K562 (cell line): Measurements from ENCODE around the gene ALG9. TPM values are rescaled to one million over a fixed set of nuclear protein-coding genes. Genes with fewer than 3 reads are reported as not detected.

ENCODE experiments used
- ARNT ChIP-seq, 2 experiments: fragments of 450-650 bp; IDR thresholded peaks; 2 replicates each; pipeline ENCODE4 v1.6.1; 2016; ENCODE audit warnings: mild to moderate bottlenecking in 1 of 2
- BCL6 ChIP-seq: fragments of 250-450 bp; sonication (Bioruptor Pico); IDR thresholded peaks from 2 replicates; pipeline ENCODE4 v1.4.0; 2020
- CC2D1A ChIP-seq: fragments of 450-650 bp; IDR thresholded peaks from 2 replicates; pipeline ENCODE4 v1.6.1; 2017; ENCODE audit warnings: mild to moderate bottlenecking
- DLX4 ChIP-seq: fragments of 250-450 bp; sonication (Bioruptor Pico); IDR thresholded peaks from 2 replicates; pipeline ENCODE4 v1.6.1; 2021; ENCODE audit warnings: mild to moderate bottlenecking
- ETV1 ChIP-seq: fragments of 450-650 bp; conservative IDR thresholded peaks from 2 replicates; pipeline ENCODE4 v1.6.1; 2016; ENCODE audit warnings: missing genetic modification characterization, control low read depth, low read depth, missing compliant biosample characterization
- HNRNPH1 ChIP-seq: fragments of 200-400 bp; formaldehyde crosslinking; optimal IDR thresholded peaks from 2 replicates; pipeline ENCODE3; 2017; ENCODE audit warnings: low read depth, mild to moderate bottlenecking, low read length, moderate library complexity
- HNRNPUL1 ChIP-seq: fragments of 200-400 bp; formaldehyde crosslinking; IDR thresholded peaks from 2 replicates; pipeline ENCODE4 v1.6.1; 2017; ENCODE audit warnings: low read length
- KDM4B ChIP-seq, 2 experiments: fragments of 450-650 bp in 1 of 2; sonication (generic) in 1 of 2; IDR thresholded peaks; 2 replicates each; pipeline ENCODE4 v1.6.1; 2016 to 2017; ENCODE audit warnings: borderline replicate concordance in 2 of 2, antibody characterized with exemption in 1 of 2, low read depth in 1 of 2, mild to moderate bottlenecking in 1 of 2
- MTA3 ChIP-seq: fragments of 450-650 bp; formaldehyde crosslinking; IDR thresholded peaks from 2 replicates; pipeline ENCODE4 v1.6.1; 2017; ENCODE audit warnings: mild to moderate bottlenecking, borderline replicate concordance
- MYBL2 ChIP-seq, 2 experiments: fragments of 450-650 bp in 1 of 2; sonication (generic) in 1 of 2; formaldehyde crosslinking in 1 of 2; IDR thresholded peaks; 2 replicates each; pipeline versions ENCODE4 v1.6.1 to v1.8.1; 2017 to 2022; ENCODE audit warnings: borderline replicate concordance in 1 of 2, inconsistent platforms in 1 of 2, low read depth in 1 of 2, mild to moderate bottlenecking in 1 of 2, missing genetic modification reagents in 1 of 2, moderate library complexity in 1 of 2
- NR2C1 ChIP-seq, 2 experiments: fragments of 450-650 bp; IDR thresholded peaks; 2 replicates each; pipeline ENCODE4 v1.6.1; 2017; ENCODE audit warnings: mild to moderate bottlenecking in 2 of 2, antibody characterized with exemption in 1 of 2, inconsistent platforms in 1 of 2, missing compliant biosample characterization in 1 of 2, missing genetic modification characterization in 1 of 2
- PHB ChIP-seq: fragments of 250-450 bp; sonication (Bioruptor Pico); IDR thresholded peaks from 2 replicates; pipeline ENCODE4 v1.5.0; 2021
- PHF21A ChIP-seq: fragments of 450-650 bp; IDR thresholded peaks from 2 replicates; pipeline ENCODE4 v1.6.1; 2017; ENCODE audit warnings: low read depth, borderline replicate concordance
- POLR2A ChIP-seq: fragments of 450-650 bp; conservative IDR thresholded peaks from 2 replicates; pipeline ENCODE4 v1.6.1; 2016
- PRPF4 ChIP-seq: fragments of 200-400 bp; formaldehyde crosslinking; IDR thresholded peaks from one replicate; pipeline ENCODE4 v1.6.1; 2017; ENCODE audit warnings: low read length, low read depth, mild to moderate bottlenecking; ENCODE audit not compliant: insufficient read depth, poor library complexity, severe bottlenecking
- RFX1 ChIP-seq: fragments of 450-650 bp; IDR thresholded peaks from 2 replicates; pipeline ENCODE4 v1.6.1; 2016; ENCODE audit warnings: mild to moderate bottlenecking, moderate library complexity
- RFX7 ChIP-seq: fragments of 250-450 bp; sonication (Bioruptor Pico); IDR thresholded peaks from 2 replicates; pipeline ENCODE4 v1.5.1; 2021; ENCODE audit warnings: mild to moderate bottlenecking
- USF2 ChIP-seq: sonication (generic); formaldehyde crosslinking; IDR thresholded peaks from 2 replicates; pipeline ENCODE4 v1.5.0; 2020; ENCODE audit warnings: missing genetic modification reagents
- ZNF121 ChIP-seq: sonication (generic); formaldehyde crosslinking; conservative IDR thresholded peaks from 2 replicates; pipeline ENCODE4 v1.8.0; 2022; ENCODE audit warnings: missing genetic modification reagents
- ZNF324 ChIP-seq: fragments of 250-450 bp; sonication (Bioruptor Pico); IDR thresholded peaks from 2 replicates; pipeline ENCODE4 v1.4.0; 2020; ENCODE audit warnings: mild to moderate bottlenecking
- ZNF347 ChIP-seq: fragments of 450-650 bp; formaldehyde crosslinking; IDR thresholded peaks from 2 replicates; pipeline ENCODE4 v1.4.0; 2020; ENCODE audit warnings: low read depth, mild to moderate bottlenecking, moderate library complexity
- ZNF695 ChIP-seq: fragments of 450-650 bp; formaldehyde crosslinking; IDR thresholded peaks from 2 replicates; pipeline ENCODE4 v1.4.0; 2020; ENCODE audit warnings: mild to moderate bottlenecking, moderate library complexity
- polyA plus RNA-seq, 8 experiments: library from polyadenylated mRNA; depleted of rRNA in 4 of 8; stranded (reverse) in 5 of 8; unstranded in 3 of 8; fragments of >200 nt; fragmentation: Nextera tagmentation in 2 of 8; fragmentation: Illumina TruSeq in 1 of 8; extraction: Ambion mirVana in 2 of 8; extraction: Trizol in 1 of 8; gene quantifications; 2 replicates each; pipeline versions ENCODE4 v1.2.1 to v1.2.3, GENCODE V29; 2011 to 2014; ENCODE audit warnings: inconsistent platforms in 1 of 8, missing spikeins in 1 of 8
- total RNA-seq, 7 experiments: library from RNA; depleted of rRNA in 6 of 7; stranded (reverse); fragments of >200 nt in 6 of 7; fragmentation: Illumina TruSeq in 2 of 7; extraction: Trizol in 2 of 7; gene quantifications; 2 replicates each; pipeline versions ENCODE4 v1.2.1 to v1.2.3, GENCODE V29; 2011 to 2021; ENCODE audit warnings: low replicate concordance in 1 of 7
- TF ChIP-seq, protein P1 (sequence below): IDR thresholded peaks from 2 replicates; pipeline ENCODE4 v1.6.1; 2011; ENCODE audit warnings: borderline replicate concordance, low read depth, mild to moderate bottlenecking, moderate library complexity, low read length; ENCODE audit not compliant: insufficient read depth, poor library complexity, severe bottlenecking
- TF ChIP-seq, protein P2 (sequence below): fragments of 450-650 bp; conservative IDR thresholded peaks from 2 replicates; pipeline ENCODE4 v1.6.1; 2016; ENCODE audit warnings: missing genetic modification characterization, low read depth, mild to moderate bottlenecking, missing compliant biosample characterization, moderate library complexity

The ALG9 gene
- total and polyA plus RNA-seq, 9 of the 15 experiments (the other 6 are each of a cell fraction or from before 2014, with no cell fraction given): 11.5 to 40.5 (median 24.9) TPM

GRCh38 chr11:111878849-111879636, 7.7 kb upstream of the ALG9 start, which contains the start of the genes CFAP68 and FDXACB1 (continued):
- peak; percentile 94 for TF ChIP-seq CC2D1A
- TF ChIP-seq POLR2A: peak; percentile 88
- TF ChIP-seq PRPF4: no peak
- TF ChIP-seq RFX7 (CRISPR knock-in tag): no peak
- TF ChIP-seq ZNF347: no peak
- TF ChIP-seq, protein P1, sequence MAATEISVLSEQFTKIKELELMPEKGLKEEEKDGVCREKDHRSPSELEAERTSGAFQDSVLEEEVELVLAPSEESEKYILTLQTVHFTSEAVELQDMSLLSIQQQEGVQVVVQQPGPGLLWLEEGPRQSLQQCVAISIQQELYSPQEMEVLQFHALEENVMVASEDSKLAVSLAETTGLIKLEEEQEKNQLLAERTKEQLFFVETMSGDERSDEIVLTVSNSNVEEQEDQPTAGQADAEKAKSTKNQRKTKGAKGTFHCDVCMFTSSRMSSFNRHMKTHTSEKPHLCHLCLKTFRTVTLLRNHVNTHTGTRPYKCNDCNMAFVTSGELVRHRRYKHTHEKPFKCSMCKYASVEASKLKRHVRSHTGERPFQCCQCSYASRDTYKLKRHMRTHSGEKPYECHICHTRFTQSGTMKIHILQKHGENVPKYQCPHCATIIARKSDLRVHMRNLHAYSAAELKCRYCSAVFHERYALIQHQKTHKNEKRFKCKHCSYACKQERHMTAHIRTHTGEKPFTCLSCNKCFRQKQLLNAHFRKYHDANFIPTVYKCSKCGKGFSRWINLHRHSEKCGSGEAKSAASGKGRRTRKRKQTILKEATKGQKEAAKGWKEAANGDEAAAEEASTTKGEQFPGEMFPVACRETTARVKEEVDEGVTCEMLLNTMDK: peak; percentile 65
- no peak for TF ChIP-seq HNRNPH1
- TF ChIP-seq DLX4 (CRISPR knock-in tag): no peak
- TF ChIP-seq MYBL2 (IDR thresholded peaks at IDR 0.05; ENCODE audit: low read depth): no peak; the same call in 1 of the 2 replicates
- no peak for TF ChIP-seq MYBL2 (CRISPR knock-in tag; IDR thresholded peaks at IDR 0.05; ENCODE audit: borderline replicate concordance)
- 0 out of 4 replicates have a peak, but pooled peaks of 1 of the 2 experiments have one; percentile 80 for TF ChIP-seq KDM4B (IDR thresholded peaks at IDR 0.05; ENCODE audit: borderline replicate concordance in 2 of 2, low read depth in 1 of 2)
- no peak for TF ChIP-seq ZNF695
- TF ChIP-seq ZNF121 (CRISPR knock-in tag): no peak; the same call in 1 of the 2 replicates
- no peak for TF ChIP-seq HNRNPUL1
- TF ChIP-seq BCL6 (CRISPR knock-in tag): no peak
- TF ChIP-seq NR2C1 (IDR thresholded peaks at IDR 0.05): peak; percentile 77
- TF ChIP-seq NR2C1 (tag; IDR thresholded peaks at IDR 0.05): peak; percentile 84
- no peak for TF ChIP-seq ZNF324 (CRISPR knock-in tag)
- TF ChIP-seq, protein P2, sequence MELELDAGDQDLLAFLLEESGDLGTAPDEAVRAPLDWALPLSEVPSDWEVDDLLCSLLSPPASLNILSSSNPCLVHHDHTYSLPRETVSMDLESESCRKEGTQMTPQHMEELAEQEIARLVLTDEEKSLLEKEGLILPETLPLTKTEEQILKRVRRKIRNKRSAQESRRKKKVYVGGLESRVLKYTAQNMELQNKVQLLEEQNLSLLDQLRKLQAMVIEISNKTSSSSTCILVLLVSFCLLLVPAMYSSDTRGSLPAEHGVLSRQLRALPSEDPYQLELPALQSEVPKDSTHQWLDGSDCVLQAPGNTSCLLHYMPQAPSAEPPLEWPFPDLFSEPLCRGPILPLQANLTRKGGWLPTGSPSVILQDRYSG (tag): 0 out of 2 replicates have a peak, but pooled peaks have one; percentile 62
- peak in 1 of 2 experiments; percentile 81; a peak in 2 of 4 replicates for TF ChIP-seq ARNT (IDR thresholded peaks at IDR 0.05)
- no peak for TF ChIP-seq USF2
- peak; percentile 97 for TF ChIP-seq MTA3
- no peak for TF ChIP-seq PHB (CRISPR knock-in tag)
- TF ChIP-seq RFX1: peak; percentile 45; the same call in 1 of the 2 replicates
- no peak for TF ChIP-seq PHF21A
- peak; percentile 78; the same call in 1 of the 2 replicates for TF ChIP-seq ETV1 (tag)
